ENCODE data around the gene CABCOCO1.

CABCOCO1 gene

DNA sequence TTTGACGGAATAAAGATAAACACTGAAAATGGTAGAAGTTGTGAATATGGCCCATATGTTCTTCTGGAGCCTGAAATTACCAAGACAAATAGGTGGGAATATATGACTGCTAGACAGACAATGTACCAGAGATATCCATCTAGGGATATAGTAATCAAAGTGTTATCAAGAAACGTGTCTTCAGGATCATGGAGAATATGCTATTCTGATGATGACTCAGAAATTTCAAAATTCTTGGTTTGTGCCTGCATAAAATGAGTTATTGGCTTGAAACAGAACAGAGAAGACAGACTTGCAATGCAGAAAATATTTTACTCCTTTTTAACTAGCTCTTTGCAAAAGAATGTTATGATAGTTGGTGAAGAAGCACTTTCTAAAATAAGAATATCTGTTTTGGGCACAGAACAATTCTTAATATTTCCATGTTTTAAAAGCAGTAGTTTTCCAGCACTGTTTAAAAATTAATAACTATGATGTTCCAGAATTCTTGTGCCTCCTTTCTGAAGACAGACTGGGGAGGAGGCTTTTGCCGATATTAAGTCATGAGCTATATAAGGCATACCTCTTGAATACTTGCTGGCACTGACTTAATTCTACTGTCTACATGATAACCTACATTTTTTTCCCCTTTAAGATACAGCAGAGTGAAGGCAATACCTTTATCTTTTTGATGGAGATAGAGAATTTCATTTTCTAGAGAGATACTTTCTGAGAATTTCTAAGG lies 34.4 kb upstream of the CABCOCO1 start:
- Histone ChIP-seq H3K27ac (ENCODE audit: low read length) (no peak overlapping the region), H3K4me1 (ENCODE audit: insufficient read depth, low read length) (peaks cover 4% of the 10 kb centered on the region; the same call in 1 of the 2 replicates), H3K9ac (ENCODE audit: low read depth, low read length) (no peak overlapping the region), H3K27me3 (ENCODE audit: insufficient read depth, low read length) (no peaks in the 10 kb centered on the region), H3K36me3 (ENCODE audit: insufficient read depth, low read depth, low read length) (no peaks in the 10 kb centered on the region), H3K9me3 (ENCODE audit: insufficient read depth, low read depth, low read length) (no peaks in the 10 kb centered on the region), H3K4me3 (ENCODE audit: low read length) (no peak overlapping the region)

- no peaks in the 10 kb centered on the region for H3K27me3 ChIP-seq (ENCODE audit: insufficient read depth, low read length)
- no peak overlapping the region for H3K27ac ChIP-seq (ENCODE audit: low read length)
- H3K4me3 ChIP-seq (ENCODE audit: low read length), result no peak overlapping the region
- no peak overlapping the region for H3K9ac ChIP-seq (ENCODE audit: low read depth, low read length)
- no peaks in the 10 kb centered on the region for H3K36me3 ChIP-seq (ENCODE audit: insufficient read depth, low read depth, low read length)
- H3K4me1 ChIP-seq (ENCODE audit: insufficient read depth, low read length), result peaks cover 4% of the 10 kb centered on the region; the same call in 1 of the 2 replicates
- no peaks in the 10 kb centered on the region for H3K9me3 ChIP-seq (ENCODE audit: insufficient read depth, low read depth, low read length)
These were observed 33.7 kb upstream of the CABCOCO1 start for GRCh38 chr10:61628875-61629513.

DNA sequence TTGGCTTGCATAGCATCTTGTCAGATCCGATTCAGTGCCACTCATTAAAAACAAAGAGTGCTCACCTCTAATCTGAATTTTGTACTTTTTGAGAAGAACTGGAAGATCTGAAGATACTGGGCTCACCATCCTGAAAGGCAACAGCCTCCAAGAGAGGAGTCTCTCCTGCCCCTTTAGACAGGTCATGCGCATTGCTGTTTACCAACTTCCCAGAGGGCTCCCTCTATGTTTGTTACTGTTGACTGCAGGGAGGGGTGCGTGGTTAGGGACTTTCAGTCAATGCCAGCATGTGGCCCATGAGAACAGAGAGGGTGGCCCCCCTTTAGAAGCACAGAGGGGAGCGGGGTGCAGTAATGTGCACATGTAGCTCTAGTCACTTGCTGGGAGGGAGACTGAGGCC lies 33.2 kb upstream of the CABCOCO1 start:
- Histone ChIP-seq H3K4me3 (ENCODE audit: low read length) (no peak overlapping the region), H3K9ac (ENCODE audit: low read depth, low read length) (no peak overlapping the region), H3K4me1 (ENCODE audit: insufficient read depth, low read length) (peaks cover 4% of the 10 kb centered on the region; the same call in 1 of the 2 replicates), H3K27ac (ENCODE audit: low read length) (no peak overlapping the region), H3K36me3 (ENCODE audit: insufficient read depth, low read depth, low read length) (no peaks in the 10 kb centered on the region), H3K27me3 (ENCODE audit: insufficient read depth, low read length) (no peaks in the 10 kb centered on the region), H3K9me3 (ENCODE audit: insufficient read depth, low read depth, low read length) (no peaks in the 10 kb centered on the region)

GRCh38 chr10:61632057-61632670 lies 30.6 kb upstream of the CABCOCO1 start:
- Histone ChIP-seq H3K27me3 (ENCODE audit: insufficient read depth, low read length) (no peaks in the 10 kb centered on the region), H3K9me3 (ENCODE audit: insufficient read depth, low read depth, low read length) (no peaks in the 10 kb centered on the region), H3K36me3 (ENCODE audit: insufficient read depth, low read depth, low read length) (no peaks in the 10 kb centered on the region), H3K4me3 (ENCODE audit: low read length) (no peak overlapping the region), H3K9ac (ENCODE audit: low read depth, low read length) (no peak overlapping the region), H3K27ac (ENCODE audit: low read length) (no peak overlapping the region), H3K4me1 (ENCODE audit: insufficient read depth, low read length) (peaks cover 4% of the 10 kb centered on the region; the same call in 1 of the 2 replicates)

- Histone ChIP-seq H3K9ac (ENCODE audit: low read depth, low read length) (no peak overlapping the region), H3K4me1 (ENCODE audit: insufficient read depth, low read length) (peaks cover 2% of the 10 kb centered on the region; the same call in 1 of the 2 replicates), H3K27ac (ENCODE audit: low read length) (no peak overlapping the region), H3K9me3 (ENCODE audit: insufficient read depth, low read depth, low read length) (no peaks in the 10 kb centered on the region), H3K27me3 (ENCODE audit: insufficient read depth, low read length) (no peaks in the 10 kb centered on the region), H3K36me3 (ENCODE audit: insufficient read depth, low read depth, low read length) (no peaks in the 10 kb centered on the region), H3K4me3 (ENCODE audit: low read length) (no peak overlapping the region)
These were observed 29.1 kb upstream of the CABCOCO1 start for GRCh38 chr10:61633665-61634064.

DNA sequence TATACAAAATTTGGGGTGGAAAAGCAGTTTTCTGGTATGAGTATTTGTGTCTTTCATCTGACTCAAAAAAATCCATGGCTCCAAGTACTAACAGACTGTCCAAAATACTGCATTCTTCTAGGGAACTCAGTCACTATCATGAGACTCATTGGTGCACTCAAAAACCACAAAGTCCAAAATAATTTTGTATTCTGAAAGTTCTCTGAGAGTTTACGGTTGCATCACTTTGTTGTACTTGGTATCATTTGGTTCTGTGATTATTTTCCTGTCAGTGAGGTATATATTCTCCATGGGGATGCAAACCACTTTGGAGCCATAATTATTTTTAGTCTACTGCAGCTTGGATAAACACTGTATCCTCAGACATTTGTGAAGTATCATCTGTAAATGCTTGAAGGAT lies 28.0 kb upstream of the CABCOCO1 start:
- Histone ChIP-seq H3K4me3 (ENCODE audit: low read length) (no peak overlapping the region), H3K27me3 (ENCODE audit: insufficient read depth, low read length) (no peaks in the 10 kb centered on the region), H3K4me1 (ENCODE audit: insufficient read depth, low read length) (0 out of 2 replicates have a peak, but pooled peaks cover 2% of the 10 kb centered on the region), H3K9ac (ENCODE audit: low read depth, low read length) (no peak overlapping the region), H3K27ac (ENCODE audit: low read length) (no peak overlapping the region), H3K9me3 (ENCODE audit: insufficient read depth, low read depth, low read length) (no peaks in the 10 kb centered on the region), H3K36me3 (ENCODE audit: insufficient read depth, low read depth, low read length) (no peaks in the 10 kb centered on the region)

- H3K27ac ChIP-seq (ENCODE audit: low read length), result no peak overlapping the region
- H3K36me3 ChIP-seq (ENCODE audit: insufficient read depth, low read depth, low read length), result no peaks in the 10 kb centered on the region
- 0 out of 2 replicates have a peak, but pooled peaks cover 5% of the 10 kb centered on the region for H3K4me1 ChIP-seq (ENCODE audit: insufficient read depth, low read length)
- H3K9me3 ChIP-seq (ENCODE audit: insufficient read depth, low read depth, low read length), result no peaks in the 10 kb centered on the region
- no peak overlapping the region for H3K9ac ChIP-seq (ENCODE audit: low read depth, low read length)
- H3K4me3 ChIP-seq (ENCODE audit: low read length), result no peak overlapping the region
- no peaks in the 10 kb centered on the region for H3K27me3 ChIP-seq (ENCODE audit: insufficient read depth, low read length)
These were observed 27.3 kb upstream of the CABCOCO1 start for GRCh38 chr10:61635471-61635870.

DNA sequence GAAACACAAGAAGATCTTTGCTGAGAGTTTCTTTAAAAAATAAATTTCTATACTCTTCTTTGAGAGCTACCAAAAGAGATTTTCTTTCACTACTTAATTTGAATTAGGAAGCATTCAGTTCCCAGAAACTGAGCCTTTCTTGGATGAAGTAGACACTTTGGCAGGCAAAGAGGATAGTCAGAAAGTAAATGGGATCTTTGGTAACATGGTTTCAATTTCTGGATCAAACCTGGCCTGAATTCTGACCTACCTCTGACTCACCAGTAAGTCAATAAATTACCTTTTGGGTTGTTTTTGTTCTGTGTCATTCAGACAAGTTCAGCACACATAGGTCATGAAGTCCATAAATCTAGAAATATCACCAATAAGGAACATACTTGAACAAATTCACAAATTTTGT lies 26.8 kb upstream of the CABCOCO1 start:
- no peaks in the 10 kb centered on the region for H3K9me3 ChIP-seq (ENCODE audit: insufficient read depth, low read depth, low read length)
- H3K4me1 ChIP-seq (ENCODE audit: insufficient read depth, low read length), result 0 out of 2 replicates have a peak, but pooled peaks cover 5% of the 10 kb centered on the region
- no peak overlapping the region for H3K9ac ChIP-seq (ENCODE audit: low read depth, low read length)
- H3K4me3 ChIP-seq (ENCODE audit: low read length), result no peak overlapping the region
- H3K27ac ChIP-seq (ENCODE audit: low read length), result no peak overlapping the region
- H3K36me3 ChIP-seq (ENCODE audit: insufficient read depth, low read depth, low read length), result no peaks in the 10 kb centered on the region
- no peaks in the 10 kb centered on the region for H3K27me3 ChIP-seq (ENCODE audit: insufficient read depth, low read length)

- H3K27ac ChIP-seq (ENCODE audit: low read length), result no peak overlapping the region
- H3K9ac ChIP-seq (ENCODE audit: low read depth, low read length), result no peak overlapping the region
- no peaks in the 10 kb centered on the region for H3K36me3 ChIP-seq (ENCODE audit: insufficient read depth, low read depth, low read length)
- no peak overlapping the region for H3K4me3 ChIP-seq (ENCODE audit: low read length)
- peaks cover 32% of the 10 kb centered on the region for H3K4me1 ChIP-seq (ENCODE audit: insufficient read depth, low read length)
- no peaks in the 10 kb centered on the region for H3K27me3 ChIP-seq (ENCODE audit: insufficient read depth, low read length)
- no peaks in the 10 kb centered on the region for H3K9me3 ChIP-seq (ENCODE audit: insufficient read depth, low read depth, low read length)
These were observed 22.8 kb upstream of the CABCOCO1 start for GRCh38 chr10:61639952-61640351.

DNA sequence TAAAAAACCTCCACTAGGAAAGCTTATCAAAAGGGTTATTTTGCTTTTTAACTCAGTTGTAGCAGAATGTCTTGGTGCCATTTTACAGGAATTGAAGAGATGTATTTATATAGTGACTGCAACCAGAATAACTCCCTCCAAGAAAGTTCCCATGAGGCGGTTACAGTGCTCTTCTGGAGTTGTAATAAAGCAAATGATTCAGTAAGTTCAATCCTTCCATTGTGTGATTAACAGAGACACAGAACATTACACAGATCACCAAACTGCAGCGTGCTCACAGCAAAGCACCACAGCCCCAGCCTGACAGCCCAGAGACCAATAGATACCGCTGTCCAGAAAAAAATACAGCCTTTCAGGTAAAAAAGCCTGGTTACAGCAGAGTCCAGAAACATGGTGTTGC lies 21.9 kb upstream of the CABCOCO1 start:
- H3K36me3 ChIP-seq (ENCODE audit: insufficient read depth, low read depth, low read length), result no peaks in the 10 kb centered on the region
- H3K4me1 ChIP-seq (ENCODE audit: insufficient read depth, low read length), result peaks cover 32% of the 10 kb centered on the region
- H3K4me3 ChIP-seq (ENCODE audit: low read length), result no peak overlapping the region
- H3K27ac ChIP-seq (ENCODE audit: low read length), result no peak overlapping the region
- H3K9ac ChIP-seq (ENCODE audit: low read depth, low read length), result no peak overlapping the region
- no peaks in the 10 kb centered on the region for H3K27me3 ChIP-seq (ENCODE audit: insufficient read depth, low read length)
- H3K9me3 ChIP-seq (ENCODE audit: insufficient read depth, low read depth, low read length), result no peaks in the 10 kb centered on the region

GRCh38 chr10:61642150-61642571 lies 20.6 kb upstream of the CABCOCO1 start:
- no peak overlapping the region for H3K9ac ChIP-seq (ENCODE audit: low read depth, low read length)
- H3K4me3 ChIP-seq (ENCODE audit: low read length), result no peak overlapping the region
- no peaks in the 10 kb centered on the region for H3K9me3 ChIP-seq (ENCODE audit: insufficient read depth, low read depth, low read length)
- peaks cover 32% of the 10 kb centered on the region for H3K4me1 ChIP-seq (ENCODE audit: insufficient read depth, low read length)
- H3K36me3 ChIP-seq (ENCODE audit: insufficient read depth, low read depth, low read length), result no peaks in the 10 kb centered on the region
- no peaks in the 10 kb centered on the region for H3K27me3 ChIP-seq (ENCODE audit: insufficient read depth, low read length)
- no peak overlapping the region for H3K27ac ChIP-seq (ENCODE audit: low read length)

- no peaks in the 10 kb centered on the region for H3K36me3 ChIP-seq (ENCODE audit: insufficient read depth, low read depth, low read length)
- H3K27ac ChIP-seq (ENCODE audit: low read length), result no peak overlapping the region
- H3K9ac ChIP-seq (ENCODE audit: low read depth, low read length), result no peak overlapping the region
- H3K4me3 ChIP-seq (ENCODE audit: low read length), result no peak overlapping the region
- H3K4me1 ChIP-seq (ENCODE audit: insufficient read depth, low read length), result peaks cover 32% of the 10 kb centered on the region
- no peaks in the 10 kb centered on the region for H3K9me3 ChIP-seq (ENCODE audit: insufficient read depth, low read depth, low read length)
- H3K27me3 ChIP-seq (ENCODE audit: insufficient read depth, low read length), result no peaks in the 10 kb centered on the region
These were observed 20.1 kb upstream of the CABCOCO1 start for GRCh38 chr10:61642676-61643075.
